ENCODE measurements around the gene ZNF805.
A peak's percentile ranks its signal among the peaks of the same experiment; 100 is the strongest.
"Not testable (repeated sequence)": the region's sequence is repeated elsewhere in the genome, so short reads cannot be mapped to it uniquely, and the experiment has no call there.

Gene ZNF805

DNA sequence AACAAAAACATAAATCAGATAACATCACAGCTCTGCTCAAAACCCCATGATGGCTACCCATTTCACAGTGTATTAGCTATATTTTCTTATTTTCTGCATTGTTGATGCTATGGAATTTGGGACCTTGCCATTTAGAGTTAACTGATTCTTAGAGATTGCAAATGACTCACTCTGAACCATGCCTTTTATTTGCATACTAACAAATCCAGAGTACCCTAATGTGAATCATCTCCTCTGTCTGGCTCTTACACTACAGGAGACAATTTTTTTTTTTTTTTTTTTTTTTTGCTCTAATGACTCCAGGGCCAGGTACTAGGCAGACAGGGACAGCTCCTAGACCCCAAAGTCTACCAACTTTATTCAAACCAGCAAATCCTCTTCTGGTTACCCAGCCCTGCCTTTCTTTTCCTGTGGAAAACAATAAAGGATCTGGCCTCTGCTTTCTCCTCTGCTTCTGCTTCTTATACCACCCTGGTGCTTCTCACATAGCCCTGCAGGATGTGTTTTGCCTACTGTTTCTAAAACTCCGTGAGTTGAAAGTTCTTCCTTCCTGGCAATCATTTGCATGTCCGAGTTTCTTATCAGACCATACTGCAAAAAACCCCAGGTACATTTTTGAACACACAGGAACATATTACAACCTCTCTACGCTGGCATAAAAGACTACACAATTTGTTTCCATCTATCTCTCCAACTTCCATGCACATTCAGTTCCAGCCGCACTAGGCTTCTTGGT lies 29.3 kb downstream of the ZNF805 start:
- DNase-seq: no peak

- no peak for DNase-seq
These were observed 30.8 kb downstream of the ZNF805 start for GRCh38 chr19:57271280-57271679.

DNA sequence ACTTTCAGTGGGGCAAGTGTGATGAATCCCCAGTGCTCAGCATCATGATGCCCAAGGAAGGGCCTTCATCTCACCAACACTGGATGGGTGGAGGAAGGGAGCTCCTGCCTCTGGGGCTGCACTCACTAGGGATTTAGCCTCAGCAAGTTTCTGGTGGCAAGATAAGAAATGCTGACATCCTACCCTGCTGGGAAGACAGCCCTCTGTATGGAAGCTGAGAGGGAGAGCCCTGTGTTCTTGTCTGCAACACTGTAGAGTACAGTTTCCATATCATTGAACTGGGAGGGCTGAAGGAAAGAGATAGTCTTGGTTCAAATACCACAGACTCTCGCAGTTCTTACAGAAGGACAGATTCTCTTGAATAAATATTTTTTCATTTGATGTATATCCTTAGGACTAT lies 32.6 kb downstream of the ZNF805 start:
- DNase-seq: no peak

DNA sequence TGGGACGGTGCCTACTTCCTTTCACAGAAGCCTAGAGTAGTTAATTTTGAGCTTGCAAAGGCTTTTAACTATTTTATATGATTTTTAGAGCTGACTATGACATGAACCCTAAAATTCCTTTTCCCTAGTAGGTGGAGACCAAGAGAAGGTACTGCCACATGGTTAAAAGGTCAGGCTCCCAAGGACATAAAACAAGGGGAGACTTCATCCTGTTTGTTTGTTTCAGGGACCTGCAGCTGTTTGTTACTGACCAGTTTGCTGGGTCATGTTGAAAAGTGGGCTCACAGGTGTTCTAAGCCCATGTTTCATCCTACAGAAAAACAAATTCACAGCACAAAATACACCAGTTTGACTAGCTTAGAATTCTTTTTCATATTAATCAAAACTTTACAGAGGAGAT lies 36.0 kb downstream of the ZNF805 start:
- no peak for DNase-seq

- DNase-seq: not testable (repeated sequence)
These were observed 38.0 kb downstream of the ZNF805 start for GRCh38 chr19:57278481-57278880.

GRCh38 chr19:57279418-57280164 lies 39.2 kb downstream of the ZNF805 start:
- DNase-seq: peak; percentile 71

GRCh38 chr19:57280165-57280961 lies 39.9 kb downstream of the ZNF805 start, which contains the start of gene ZNF460:
ZNF460 (plus strand) TSS chr19:57280485; CDS start chr19:57280807, 322 bp downstream.
- DNase-seq: peak; percentile 94

GRCh38 chr19:57280962-57281400 lies 40.5 kb downstream of the ZNF805 start:
- DNase-seq: no peak

- DNase-seq: no peak
These were observed 41.7 kb downstream of the ZNF805 start for GRCh38 chr19:57282011-57282643.

DNA sequence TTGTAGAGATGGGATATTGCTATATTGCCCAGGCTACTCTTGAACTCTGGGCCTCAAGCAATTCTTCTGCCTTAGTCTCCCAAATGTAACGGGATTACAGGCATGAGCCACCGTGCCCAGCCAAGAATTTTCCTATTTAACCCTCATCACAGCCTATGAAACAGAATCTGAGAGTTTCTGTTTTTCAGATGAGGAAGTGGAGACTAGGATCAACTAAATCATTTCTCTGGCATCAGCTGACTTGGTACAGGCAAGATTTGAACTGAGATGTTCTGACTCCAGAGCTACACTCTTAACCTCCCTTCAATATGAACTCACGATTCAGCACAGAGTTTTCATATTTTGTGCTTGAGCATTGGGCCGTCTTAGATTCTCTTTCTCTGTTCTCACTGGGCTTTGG lies 47.9 kb downstream of the ZNF805 start:
- DNase-seq: no peak

GRCh38 chr19:57290970-57291369 lies 50.5 kb downstream of the ZNF805 start:
- no peak for DNase-seq

DNA sequence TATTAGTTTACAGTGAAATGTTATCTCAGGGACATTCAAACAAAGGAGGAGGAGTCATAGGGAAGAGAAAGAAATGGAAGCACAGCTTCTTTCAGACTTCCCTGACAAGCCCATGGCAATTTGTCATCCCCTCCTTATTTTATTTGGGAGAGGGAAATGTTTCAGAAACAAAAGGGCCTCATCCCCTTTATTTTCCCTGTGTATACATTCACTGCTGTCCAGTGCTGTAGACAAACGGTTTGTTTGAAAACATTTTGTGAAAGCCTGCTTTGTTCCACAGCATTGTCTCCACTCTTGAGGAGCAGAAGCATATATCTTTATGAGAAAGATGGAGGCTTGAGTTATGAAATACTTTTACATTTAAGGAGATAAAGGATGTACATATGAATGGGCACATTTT lies 52.1 kb downstream of the ZNF805 start:
- DNase-seq: no peak

DNA sequence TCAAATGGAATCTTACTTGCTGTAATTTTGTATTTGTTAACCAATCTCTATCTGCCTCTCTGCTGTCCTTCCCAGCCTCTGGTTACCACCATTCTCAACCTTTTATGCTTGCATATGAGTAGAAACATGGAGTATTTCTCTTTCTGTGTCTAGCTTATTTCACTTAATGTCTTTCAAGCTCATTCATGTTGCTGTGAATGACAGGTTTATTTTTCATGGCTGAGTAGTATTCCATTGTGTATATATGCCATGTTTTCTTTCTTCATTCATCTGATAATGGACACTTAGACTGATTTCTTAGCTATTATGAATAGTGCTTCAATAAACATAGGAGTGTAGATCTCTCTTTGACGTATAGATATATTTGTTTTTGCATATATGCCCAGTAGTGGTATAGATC lies 53.3 kb downstream of the ZNF805 start:
- no peak for DNase-seq

- DNase-seq: no peak
These were observed 61.6 kb downstream of the ZNF805 start for GRCh38 chr19:57302020-57302465.

- DNase-seq: no peak
These were observed 62.4 kb downstream of the ZNF805 start for GRCh38 chr19:57302727-57303401.
